H9 (cell line): ENCODE data around the gene ANKRD53. TPM values are rescaled to one million over a fixed set of nuclear protein-coding genes. Genes with fewer than 3 reads are reported as not detected.

ENCODE experiments used
- DNase-seq: peaks from one replicate; pipeline ENCODE4 v3.0.0-alpha.2; 2017
- H2AFZ ChIP-seq: one replicate; pipeline ENCODE4 v1.6.1; 2013; ENCODE audit warnings: mild to moderate bottlenecking, low read length, control low read depth, moderate library complexity
- H2AK5ac ChIP-seq: 2 replicates; pipeline ENCODE4 v1.6.1; 2013; ENCODE audit warnings: low read length, control low read depth, mixed read lengths; ENCODE audit not compliant: insufficient read length
- H2BK120ac ChIP-seq: one replicate; pipeline ENCODE4 v1.6.1; 2013; ENCODE audit warnings: low read depth, mild to moderate bottlenecking, low read length, control low read depth, inconsistent platforms; ENCODE audit not compliant: poor library complexity, severe bottlenecking
- H2BK12ac ChIP-seq: 2 replicates; pipeline ENCODE4 v1.6.1; 2013; ENCODE audit warnings: low read length, control low read depth, mixed read lengths, low read depth; ENCODE audit not compliant: insufficient read length
- H2BK15ac ChIP-seq: 2 replicates; pipeline ENCODE4 v1.6.1; 2013; ENCODE audit warnings: low read depth, low read length, control low read depth
- H2BK20ac ChIP-seq: one replicate; pipeline ENCODE4 v1.6.1; 2013; ENCODE audit warnings: low read depth, mild to moderate bottlenecking, low read length, control low read depth, inconsistent platforms; ENCODE audit not compliant: poor library complexity, severe bottlenecking
- H2BK5ac ChIP-seq: 2 replicates; pipeline ENCODE4 v1.6.1; 2013; ENCODE audit warnings: low read length, control low read depth, mixed read lengths; ENCODE audit not compliant: insufficient read length
- H3K14ac ChIP-seq: 2 replicates; pipeline ENCODE4 v1.6.1; 2013; ENCODE audit warnings: low read length, control low read depth; ENCODE audit not compliant: insufficient read depth
- H3K18ac ChIP-seq: 2 replicates; pipeline ENCODE4 v1.6.1; 2013; ENCODE audit warnings: low read depth, mild to moderate bottlenecking, mixed read lengths, low read length, control low read depth; ENCODE audit not compliant: insufficient read length
- H3K23ac ChIP-seq: 2 replicates; pipeline ENCODE4 v1.6.1; 2013; ENCODE audit warnings: low read length, control low read depth, mixed read lengths, low read depth; ENCODE audit not compliant: insufficient read length
- H3K23me2 ChIP-seq: 2 replicates; pipeline ENCODE4 v1.6.1; 2013; ENCODE audit warnings: low read depth, mild to moderate bottlenecking, mixed read lengths, low read length, control low read depth; ENCODE audit not compliant: insufficient read length, poor library complexity, severe bottlenecking
- H3K27ac ChIP-seq: 2 replicates; pipeline ENCODE4 v1.5.1; 2013; ENCODE audit warnings: low read length, control low read depth, mixed read lengths, low read depth; ENCODE audit not compliant: insufficient read length
- H3K27me3 ChIP-seq: 2 replicates; pipeline ENCODE4 v1.6.1; 2013; ENCODE audit warnings: low read length, control low read depth, inconsistent platforms; ENCODE audit not compliant: insufficient read depth
- H3K4ac ChIP-seq: 2 replicates; pipeline ENCODE4 v1.6.1; 2013; ENCODE audit warnings: low read depth, mild to moderate bottlenecking, control low read depth, inconsistent platforms, low read length, moderate library complexity
- H3K4me1 ChIP-seq: 2 replicates; pipeline ENCODE4 v1.6.1; 2013; ENCODE audit warnings: low read length, control low read depth, inconsistent platforms; ENCODE audit not compliant: insufficient read depth
- H3K4me2 ChIP-seq: 2 replicates; pipeline ENCODE4 v1.6.1; 2013; ENCODE audit warnings: low read length, control low read depth, mixed read lengths; ENCODE audit not compliant: insufficient read length, insufficient read depth
- H3K56ac ChIP-seq: 2 replicates; pipeline ENCODE4 v1.6.1; 2013; ENCODE audit warnings: low read depth, mild to moderate bottlenecking, mixed read lengths, low read length, control low read depth; ENCODE audit not compliant: insufficient read length
- H3K79me1 ChIP-seq: 2 replicates; pipeline ENCODE4 v1.6.1; 2013; ENCODE audit warnings: low read depth, mild to moderate bottlenecking, moderate library complexity, low read length, control low read depth, inconsistent platforms; ENCODE audit not compliant: insufficient read depth, poor library complexity, severe bottlenecking
- H3K79me2 ChIP-seq: 2 replicates; pipeline ENCODE4 v1.6.1; 2013; ENCODE audit warnings: low read length, control low read depth, inconsistent platforms; ENCODE audit not compliant: insufficient read depth
- H3K9ac ChIP-seq: 2 replicates; pipeline ENCODE4 v1.6.1; 2013; ENCODE audit warnings: low read length, control low read depth, mixed read lengths; ENCODE audit not compliant: insufficient read length; ENCODE audit errors: extremely low read depth
- H3K9me3 ChIP-seq: one replicate; pipeline ENCODE4 v1.6.1; 2013; ENCODE audit warnings: low read depth, low read length, inconsistent platforms; ENCODE audit not compliant: control insufficient read depth
- H3T11ph ChIP-seq: one replicate; pipeline ENCODE4 v1.6.1; 2013; ENCODE audit warnings: mild to moderate bottlenecking, low read length, control low read depth, inconsistent platforms
- H4K20me1 ChIP-seq: one replicate; pipeline ENCODE4 v1.6.1; 2013; ENCODE audit not compliant: control insufficient read depth, insufficient read length, insufficient read depth
- H4K5ac ChIP-seq: 2 replicates; pipeline ENCODE4 v1.6.1; 2013; ENCODE audit warnings: low read depth, mild to moderate bottlenecking, mixed read lengths, low read length, control low read depth; ENCODE audit not compliant: insufficient read length
- H4K8ac ChIP-seq: replicated peaks from 2 replicates; pipeline ENCODE4 v1.6.1; 2013; ENCODE audit warnings: low read length, control low read depth, mixed read lengths, low read depth; ENCODE audit not compliant: insufficient read length
- H4K91ac ChIP-seq: 2 replicates; pipeline ENCODE4 v1.6.1; 2013; ENCODE audit warnings: low read depth, mild to moderate bottlenecking, moderate library complexity, mixed read lengths, low read length, control low read depth; ENCODE audit not compliant: insufficient read length
- H3K27ac Mint-ChIP-seq, 3 experiments: 2 replicates in 2 of 3; 3 replicates in 1 of 3; pipeline ENCODE4 v1.8.0; 2020 to 2021; ENCODE audit warnings: mixed read lengths in 3 of 3, mild to moderate bottlenecking in 1 of 3, moderate library complexity in 1 of 3
- H3K27me3 Mint-ChIP-seq: 2 replicates; pipeline ENCODE4 v1.8.0; 2021; ENCODE audit warnings: low read depth, mild to moderate bottlenecking, moderate library complexity, mixed read lengths
- H3K36me3 Mint-ChIP-seq, 3 experiments: 2 replicates in 2 of 3; 3 replicates in 1 of 3; pipeline ENCODE4 v1.8.0; 2020 to 2021; ENCODE audit warnings: low read depth in 3 of 3, mixed read lengths in 3 of 3; ENCODE audit not compliant: insufficient read depth in 1 of 3
- H3K4me1 Mint-ChIP-seq, 2 experiments: 2 replicates each; pipeline ENCODE4 v1.8.0; 2020; ENCODE audit warnings: mixed read lengths in 2 of 2
- H3K4me3 Mint-ChIP-seq, 2 experiments: 2 replicates in 1 of 2; 3 replicates in 1 of 2; pipeline ENCODE4 v1.8.0; 2020 to 2021; ENCODE audit warnings: mild to moderate bottlenecking in 2 of 2, mixed read lengths in 2 of 2, moderate library complexity in 1 of 2
- H3K9me3 Mint-ChIP-seq, 2 experiments: 2 replicates in 1 of 2; 3 replicates in 1 of 2; pipeline ENCODE4 v1.8.0; 2020; ENCODE audit warnings: mild to moderate bottlenecking in 2 of 2, mixed read lengths in 2 of 2, moderate library complexity in 1 of 2
- WGBS: extraction: QIAGEN DNeasy Blood & Tissue Kit; methylation state at CpG from one replicate; pipeline ENCODE4 v1.1.7; 2013; ENCODE audit warnings: missing lambda C conversion rate, low lambda C conversion rate, mixed read lengths; ENCODE audit not compliant: insufficient read length; ENCODE audit errors: extremely low coverage; 5-methylcytosine and 5-hydroxymethylcytosine counted together
- total RNA-seq: library from RNA; stranded (reverse); gene quantifications from 2 replicates; pipeline ENCODE4 v1.2.1, GENCODE V29; 2021
- TF ChIP-seq, protein P1 (sequence below): fragments of 200-600 bp; sonication (generic); conservative IDR thresholded peaks from 3 replicates; pipeline ENCODE4 v1.8.0; 2021; ENCODE audit warnings: antibody characterized with exemption, mild to moderate bottlenecking

The ANKRD53 gene
- total RNA-seq, 1 experiment from 2014 or later = 0.28 TPM

DNA sequence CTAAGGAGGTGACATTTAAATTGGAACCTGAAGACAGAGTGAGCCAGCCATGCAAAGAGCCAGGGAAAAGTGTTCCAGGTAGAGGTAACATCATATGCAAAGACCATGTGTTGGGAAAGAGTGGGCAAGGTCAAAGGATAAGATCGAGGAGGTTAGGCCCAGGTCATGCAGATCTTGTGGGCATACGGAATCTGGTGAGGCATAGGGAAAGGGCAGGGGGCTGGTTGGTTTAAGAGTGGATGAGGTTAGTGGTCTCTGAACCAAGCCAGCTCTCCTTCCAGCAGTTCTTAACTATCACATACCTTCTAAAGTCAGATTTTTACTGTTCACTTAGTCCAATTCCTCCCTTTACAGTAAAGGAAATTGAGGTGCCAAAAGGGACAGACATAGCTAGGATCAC is 3.0 kb downstream of the ANKRD53 start:
- H3K9ac ChIP-seq = no peak overlapping the region
- H3K23me2 ChIP-seq = peaks cover 7% of the 10 kb centered on the region
- no peak overlapping the region for H3K4me3 Mint-ChIP-seq
- no peak overlapping the region for H3K4me2 ChIP-seq
- H3K79me1 ChIP-seq = no peaks in the 10 kb centered on the region
- no peak overlapping the region for H2BK15ac ChIP-seq
- no peaks in the 10 kb centered on the region for H3K9me3 Mint-ChIP-seq
- H2BK5ac ChIP-seq = no peak overlapping the region
- no peak overlapping the region for H3K23ac ChIP-seq
- TF ChIP-seq, protein P1, sequence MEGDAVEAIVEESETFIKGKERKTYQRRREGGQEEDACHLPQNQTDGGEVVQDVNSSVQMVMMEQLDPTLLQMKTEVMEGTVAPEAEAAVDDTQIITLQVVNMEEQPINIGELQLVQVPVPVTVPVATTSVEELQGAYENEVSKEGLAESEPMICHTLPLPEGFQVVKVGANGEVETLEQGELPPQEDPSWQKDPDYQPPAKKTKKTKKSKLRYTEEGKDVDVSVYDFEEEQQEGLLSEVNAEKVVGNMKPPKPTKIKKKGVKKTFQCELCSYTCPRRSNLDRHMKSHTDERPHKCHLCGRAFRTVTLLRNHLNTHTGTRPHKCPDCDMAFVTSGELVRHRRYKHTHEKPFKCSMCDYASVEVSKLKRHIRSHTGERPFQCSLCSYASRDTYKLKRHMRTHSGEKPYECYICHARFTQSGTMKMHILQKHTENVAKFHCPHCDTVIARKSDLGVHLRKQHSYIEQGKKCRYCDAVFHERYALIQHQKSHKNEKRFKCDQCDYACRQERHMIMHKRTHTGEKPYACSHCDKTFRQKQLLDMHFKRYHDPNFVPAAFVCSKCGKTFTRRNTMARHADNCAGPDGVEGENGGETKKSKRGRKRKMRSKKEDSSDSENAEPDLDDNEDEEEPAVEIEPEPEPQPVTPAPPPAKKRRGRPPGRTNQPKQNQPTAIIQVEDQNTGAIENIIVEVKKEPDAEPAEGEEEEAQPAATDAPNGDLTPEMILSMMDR = no peak
- no peak overlapping the region for H3K4ac ChIP-seq
- H2BK12ac ChIP-seq = no peak overlapping the region
- no peak overlapping the region for H2AFZ ChIP-seq
- H3K14ac ChIP-seq = no peak overlapping the region
- H3K9me3 ChIP-seq = no peaks in the 10 kb centered on the region
- no peak overlapping the region for H4K8ac ChIP-seq
- no peak overlapping the region for H2AK5ac ChIP-seq
- peaks cover 0 to 7% (median 7%) of the 10 kb centered on the region in 3 experiments; a peak in 4 of 7 replicates for H3K36me3 Mint-ChIP-seq
- no peak overlapping the region for H3T11ph ChIP-seq
- H3K27ac Mint-ChIP-seq = no peak overlapping the region
- peaks cover 14 to 15% of the 10 kb centered on the region in 2 experiments for H3K4me1 Mint-ChIP-seq
- no peak overlapping the region for H4K91ac ChIP-seq
- peaks cover 34% of the 10 kb centered on the region for H3K27me3 Mint-ChIP-seq
- peaks cover 2% of the 10 kb centered on the region; the same call in 1 of the 2 replicates for H3K27me3 ChIP-seq
- DNase-seq = peak; percentile 8
- no peak overlapping the region for H3K27ac ChIP-seq
- H4K5ac ChIP-seq = no peak overlapping the region
- no peak overlapping the region for H2BK120ac ChIP-seq
- H2BK20ac ChIP-seq = no peak overlapping the region
- no peaks in the 10 kb centered on the region for H3K79me2 ChIP-seq
- no peaks in the 10 kb centered on the region for H4K20me1 ChIP-seq
- H3K56ac ChIP-seq = no peak overlapping the region
- no CpG with 5 or more reads among the region's 2 CpGs for WGBS
- H3K4me1 ChIP-seq = no peaks in the 10 kb centered on the region
- no peak overlapping the region for H3K18ac ChIP-seq
